GM12878 (cell line): Measurements from ENCODE around the gene SRRM3. TPM values are rescaled to one million over a fixed set of nuclear protein-coding genes. Genes with fewer than 3 reads are reported as not detected.

Source experiments
- ATF3 ChIP-seq: IDR thresholded peaks from 2 replicates; pipeline ENCODE4 v1.6.1; 2011; ENCODE audit warnings: low read depth, mild to moderate bottlenecking, low read length, moderate library complexity, borderline replicate concordance; ENCODE audit errors: extremely low read depth
- BACH1 ChIP-seq: fragments of 450-650 bp; IDR thresholded peaks from 2 replicates; pipeline ENCODE4 v1.6.1; 2017; ENCODE audit warnings: mild to moderate bottlenecking, borderline replicate concordance
- CHD2 ChIP-seq: IDR thresholded peaks from 2 replicates; pipeline ENCODE4 v1.6.1; 2011; ENCODE audit warnings: low read depth, low read length, improper control_type of control experiment, borderline replicate concordance
- EP300 ChIP-seq, 2 experiments: fragments of 150-350 bp in 1 of 2; IDR thresholded peaks; 2 replicates each; pipeline ENCODE4 v1.6.1; 2011 to 2012; ENCODE audit warnings: low read depth in 2 of 2, low read length in 2 of 2, borderline replicate concordance in 1 of 2, improper control_type of control experiment in 1 of 2, inconsistent platforms in 1 of 2; ENCODE audit not compliant: control insufficient read depth in 1 of 2
- FOXM1 ChIP-seq: IDR thresholded peaks from 2 replicates; pipeline ENCODE4 v1.6.1; 2012; ENCODE audit warnings: low read depth, mild to moderate bottlenecking, inconsistent platforms, low read length, moderate library complexity
- HCFC1 ChIP-seq: fragments of 150-350 bp; IDR thresholded peaks from 2 replicates; pipeline ENCODE4 v1.6.1; 2014; ENCODE audit warnings: low read length
- IKZF2 ChIP-seq, 2 experiments: fragments of 450-650 bp; IDR thresholded peaks; 2 replicates each; pipeline ENCODE4 v1.6.1; 2017; ENCODE audit warnings: mild to moderate bottlenecking in 2 of 2, moderate library complexity in 2 of 2
- IRF4 ChIP-seq: IDR thresholded peaks from 2 replicates; pipeline ENCODE4 v1.6.1; 2011; ENCODE audit warnings: low read depth, low read length
- KDM1A ChIP-seq: fragments of 200-600 bp; sonication (generic); IDR thresholded peaks from 2 replicates; pipeline ENCODE4 v1.6.1; 2016; ENCODE audit warnings: borderline replicate concordance
- MXI1 ChIP-seq: fragments of 150-350 bp; IDR thresholded peaks from 2 replicates; pipeline ENCODE4 v1.6.1; 2011; ENCODE audit warnings: low read depth, mild to moderate bottlenecking, inconsistent platforms, low read length, improper control_type of control experiment
- NR2C2 ChIP-seq: IDR thresholded peaks from 2 replicates; pipeline ENCODE4 v1.6.1; 2011; ENCODE audit warnings: borderline replicate concordance, low read depth; ENCODE audit not compliant: control insufficient read depth, insufficient read length
- NR2F1 ChIP-seq: fragments of 450-650 bp; conservative IDR thresholded peaks from 2 replicates; pipeline ENCODE4 v1.6.1; 2017; ENCODE audit warnings: mild to moderate bottlenecking
- POLR2AphosphoS2 ChIP-seq: IDR thresholded peaks from 2 replicates; pipeline ENCODE4 v1.6.1; 2011; ENCODE audit warnings: low read depth, mild to moderate bottlenecking, low read length, improper control_type of control experiment, moderate library complexity
- RELA ChIP-seq: fragments of 450-650 bp; IDR thresholded peaks from 2 replicates; pipeline ENCODE4 v1.8.0; 2014; ENCODE audit warnings: borderline replicate concordance; ENCODE audit not compliant: partially characterized antibody
- RFX5 ChIP-seq: IDR thresholded peaks from 2 replicates; pipeline ENCODE4 v1.6.1; 2011; ENCODE audit warnings: low read depth, low read length, improper control_type of control experiment
- SIN3A ChIP-seq: IDR thresholded peaks from 2 replicates; pipeline ENCODE4 v1.6.1; 2012; ENCODE audit warnings: low read depth, low read length, improper control_type of control experiment
- SMAD5 ChIP-seq: IDR thresholded peaks from 2 replicates; pipeline ENCODE4 v1.6.1; 2016; ENCODE audit warnings: antibody characterized with exemption, low read depth
- SP1 ChIP-seq: IDR thresholded peaks from one replicate; pipeline ENCODE4 v1.6.1; 2011; ENCODE audit warnings: low read depth, low read length
- ZBED1 ChIP-seq: IDR thresholded peaks from 2 replicates; pipeline ENCODE4 v1.6.1; 2016; ENCODE audit warnings: borderline replicate concordance
- polyA plus RNA-seq, 11 experiments: library from polyadenylated mRNA; depleted of rRNA in 4 of 11; unstranded in 6 of 11; stranded (reverse) in 5 of 11; fragments of >200 nt; fragmentation: Nextera tagmentation in 4 of 11; fragmentation: Illumina TruSeq in 1 of 11; extraction: Ambion mirVana in 4 of 11; extraction: Trizol in 1 of 11; gene quantifications; 1 replicate in 1 of 11; 2 replicates in 10 of 11; pipeline versions ENCODE4 v1.2.1 to v1.2.3, GENCODE V29; 2011 to 2016; ENCODE audit warnings: inconsistent platforms in 2 of 11, missing spikeins in 2 of 11, low read depth in 1 of 11
- total RNA-seq, 4 experiments: library from RNA; depleted of rRNA in 3 of 4; stranded (reverse); fragments of >200 nt in 3 of 4; fragmentation: Illumina TruSeq in 1 of 4; extraction: Trizol in 1 of 4; gene quantifications; 2 replicates each; pipeline versions ENCODE4 v1.2.1 to v1.2.3, GENCODE V29; 2013 to 2021
- TF ChIP-seq, protein P1 (sequence below): IDR thresholded peaks from 2 replicates; pipeline ENCODE4 v1.6.1; 2012; ENCODE audit warnings: low read depth, low read length, improper control_type of control experiment
- TF ChIP-seq, protein P2 (sequence below): IDR thresholded peaks from 2 replicates; pipeline ENCODE4 v1.6.1; 2012; ENCODE audit warnings: mild to moderate bottlenecking, low read depth, low read length
- TF ChIP-seq, protein P3 (sequence below): fragments of 450-650 bp; IDR thresholded peaks from 2 replicates; pipeline ENCODE4 v1.6.1; 2016; ENCODE audit warnings: mild to moderate bottlenecking, moderate library complexity, borderline replicate concordance

SRRM3 gene
- total and polyA plus RNA-seq, 10 of the 15 experiments (the other 5 are each of a cell fraction or from before 2014, with no cell fraction given): 0.03 to 0.15 (median 0.05) TPM; not detected in 6

GRCh38 chr7:76317782-76318487 is 116.2 kb downstream of the SRRM3 start (continued):
- TF ChIP-seq, protein P1, sequence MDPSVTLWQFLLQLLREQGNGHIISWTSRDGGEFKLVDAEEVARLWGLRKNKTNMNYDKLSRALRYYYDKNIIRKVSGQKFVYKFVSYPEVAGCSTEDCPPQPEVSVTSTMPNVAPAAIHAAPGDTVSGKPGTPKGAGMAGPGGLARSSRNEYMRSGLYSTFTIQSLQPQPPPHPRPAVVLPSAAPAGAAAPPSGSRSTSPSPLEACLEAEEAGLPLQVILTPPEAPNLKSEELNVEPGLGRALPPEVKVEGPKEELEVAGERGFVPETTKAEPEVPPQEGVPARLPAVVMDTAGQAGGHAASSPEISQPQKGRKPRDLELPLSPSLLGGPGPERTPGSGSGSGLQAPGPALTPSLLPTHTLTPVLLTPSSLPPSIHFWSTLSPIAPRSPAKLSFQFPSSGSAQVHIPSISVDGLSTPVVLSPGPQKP: no peak
- TF ChIP-seq RELA (no peak), EP300 (IDR thresholded peaks at IDR 0.05; ENCODE audit: borderline replicate concordance in 1 of 2, control insufficient read depth in 1 of 2, low read depth in 2 of 2, low read length in 2 of 2) (peak in 1 of 2 experiments; percentile 5; a peak in 1 of 4 replicates), NR2C2 (no peak), HCFC1 (no peak), POLR2AphosphoS2 (peak; percentile 59; the same call in 1 of the 2 replicates), ZBED1 (no peak), SP1 (peak; percentile 92), ATF3 (no peak), SMAD5 (peak; percentile 22; the same call in 1 of the 2 replicates), IKZF2 (IDR thresholded peaks at IDR 0.05) (no peak; a peak in 1 of 4 replicates), SIN3A (peak; percentile 22; the same call in 1 of the 2 replicates), RFX5 (peak; percentile 100), NR2F1 (no peak), MXI1 (no peak), BACH1 (no peak), KDM1A (no peak), FOXM1 (no peak), CHD2 (peak; percentile 84), IRF4 (no peak)
- TF ChIP-seq, protein P2, sequence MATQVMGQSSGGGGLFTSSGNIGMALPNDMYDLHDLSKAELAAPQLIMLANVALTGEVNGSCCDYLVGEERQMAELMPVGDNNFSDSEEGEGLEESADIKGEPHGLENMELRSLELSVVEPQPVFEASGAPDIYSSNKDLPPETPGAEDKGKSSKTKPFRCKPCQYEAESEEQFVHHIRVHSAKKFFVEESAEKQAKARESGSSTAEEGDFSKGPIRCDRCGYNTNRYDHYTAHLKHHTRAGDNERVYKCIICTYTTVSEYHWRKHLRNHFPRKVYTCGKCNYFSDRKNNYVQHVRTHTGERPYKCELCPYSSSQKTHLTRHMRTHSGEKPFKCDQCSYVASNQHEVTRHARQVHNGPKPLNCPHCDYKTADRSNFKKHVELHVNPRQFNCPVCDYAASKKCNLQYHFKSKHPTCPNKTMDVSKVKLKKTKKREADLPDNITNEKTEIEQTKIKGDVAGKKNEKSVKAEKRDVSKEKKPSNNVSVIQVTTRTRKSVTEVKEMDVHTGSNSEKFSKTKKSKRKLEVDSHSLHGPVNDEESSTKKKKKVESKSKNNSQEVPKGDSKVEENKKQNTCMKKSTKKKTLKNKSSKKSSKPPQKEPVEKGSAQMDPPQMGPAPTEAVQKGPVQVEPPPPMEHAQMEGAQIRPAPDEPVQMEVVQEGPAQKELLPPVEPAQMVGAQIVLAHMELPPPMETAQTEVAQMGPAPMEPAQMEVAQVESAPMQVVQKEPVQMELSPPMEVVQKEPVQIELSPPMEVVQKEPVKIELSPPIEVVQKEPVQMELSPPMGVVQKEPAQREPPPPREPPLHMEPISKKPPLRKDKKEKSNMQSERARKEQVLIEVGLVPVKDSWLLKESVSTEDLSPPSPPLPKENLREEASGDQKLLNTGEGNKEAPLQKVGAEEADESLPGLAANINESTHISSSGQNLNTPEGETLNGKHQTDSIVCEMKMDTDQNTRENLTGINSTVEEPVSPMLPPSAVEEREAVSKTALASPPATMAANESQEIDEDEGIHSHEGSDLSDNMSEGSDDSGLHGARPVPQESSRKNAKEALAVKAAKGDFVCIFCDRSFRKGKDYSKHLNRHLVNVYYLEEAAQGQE: no peak
- TF ChIP-seq, protein P3, sequence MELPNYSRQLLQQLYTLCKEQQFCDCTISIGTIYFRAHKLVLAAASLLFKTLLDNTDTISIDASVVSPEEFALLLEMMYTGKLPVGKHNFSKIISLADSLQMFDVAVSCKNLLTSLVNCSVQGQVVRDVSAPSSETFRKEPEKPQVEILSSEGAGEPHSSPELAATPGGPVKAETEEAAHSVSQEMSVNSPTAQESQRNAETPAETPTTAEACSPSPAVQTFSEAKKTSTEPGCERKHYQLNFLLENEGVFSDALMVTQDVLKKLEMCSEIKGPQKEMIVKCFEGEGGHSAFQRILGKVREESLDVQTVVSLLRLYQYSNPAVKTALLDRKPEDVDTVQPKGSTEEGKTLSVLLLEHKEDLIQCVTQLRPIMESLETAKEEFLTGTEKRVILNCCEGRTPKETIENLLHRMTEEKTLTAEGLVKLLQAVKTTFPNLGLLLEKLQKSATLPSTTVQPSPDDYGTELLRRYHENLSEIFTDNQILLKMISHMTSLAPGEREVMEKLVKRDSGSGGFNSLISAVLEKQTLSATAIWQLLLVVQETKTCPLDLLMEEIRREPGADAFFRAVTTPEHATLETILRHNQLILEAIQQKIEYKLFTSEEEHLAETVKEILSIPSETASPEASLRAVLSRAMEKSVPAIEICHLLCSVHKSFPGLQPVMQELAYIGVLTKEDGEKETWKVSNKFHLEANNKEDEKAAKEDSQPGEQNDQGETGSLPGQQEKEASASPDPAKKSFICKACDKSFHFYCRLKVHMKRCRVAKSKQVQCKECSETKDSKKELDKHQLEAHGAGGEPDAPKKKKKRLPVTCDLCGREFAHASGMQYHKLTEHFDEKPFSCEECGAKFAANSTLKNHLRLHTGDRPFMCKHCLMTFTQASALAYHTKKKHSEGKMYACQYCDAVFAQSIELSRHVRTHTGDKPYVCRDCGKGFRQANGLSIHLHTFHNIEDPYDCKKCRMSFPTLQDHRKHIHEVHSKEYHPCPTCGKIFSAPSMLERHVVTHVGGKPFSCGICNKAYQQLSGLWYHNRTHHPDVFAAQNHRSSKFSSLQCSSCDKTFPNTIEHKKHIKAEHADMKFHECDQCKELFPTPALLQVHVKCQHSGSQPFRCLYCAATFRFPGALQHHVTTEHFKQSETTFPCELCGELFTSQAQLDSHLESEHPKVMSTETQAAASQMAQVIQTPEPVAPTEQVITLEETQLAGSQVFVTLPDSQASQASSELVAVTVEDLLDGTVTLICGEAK: 0 out of 2 replicates have a peak, but pooled peaks have one; percentile 6
